ENCODE results near the gene FADS3.

- peak in 1 of 5 experiments; percentile 10 for TF ChIP-seq CTCF (IDR thresholded peaks at IDR 0.05)
- no peak for TF ChIP-seq POLR2A (IDR thresholded peaks at IDR 0.05)
- no peak for TF ChIP-seq POLR2AphosphoS5 (IDR thresholded peaks at IDR 0.05)
- no peak for TF ChIP-seq EP300 (IDR thresholded peaks at IDR 0.05; ENCODE audit: low read depth)
Observed at GRCh38 chr11:61890529-61891330, 615 bp downstream of the FADS3 start.
